ENCODE data around the gene ATP4B.

DNA sequence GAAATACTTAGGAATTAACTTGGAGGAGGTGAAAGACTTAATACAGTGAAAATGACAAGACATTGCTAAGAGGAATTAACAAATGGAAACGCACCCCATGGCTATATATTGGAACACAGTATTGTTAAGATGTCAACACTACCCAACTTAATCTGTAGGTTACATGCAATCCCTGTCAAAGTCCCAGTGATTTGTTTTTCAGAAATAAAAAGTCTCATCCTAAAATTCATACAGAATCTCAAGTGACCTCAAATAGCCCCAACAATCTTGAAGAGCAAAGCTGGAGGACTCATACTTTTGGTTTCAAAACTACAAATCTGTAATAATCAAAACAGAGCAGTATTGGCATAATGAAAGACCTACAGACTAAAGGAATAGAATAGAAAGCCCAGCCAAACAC is 13.2 kb downstream of the ATP4B start:
- no peak for TF ChIP-seq CTCF (IDR thresholded peaks at IDR 0.05)
- TF ChIP-seq ZFX (IDR thresholded peaks at IDR 0.05; ENCODE audit: borderline replicate concordance), result no peak
